ENCODE measurements around the gene SMYD2.

DNA sequence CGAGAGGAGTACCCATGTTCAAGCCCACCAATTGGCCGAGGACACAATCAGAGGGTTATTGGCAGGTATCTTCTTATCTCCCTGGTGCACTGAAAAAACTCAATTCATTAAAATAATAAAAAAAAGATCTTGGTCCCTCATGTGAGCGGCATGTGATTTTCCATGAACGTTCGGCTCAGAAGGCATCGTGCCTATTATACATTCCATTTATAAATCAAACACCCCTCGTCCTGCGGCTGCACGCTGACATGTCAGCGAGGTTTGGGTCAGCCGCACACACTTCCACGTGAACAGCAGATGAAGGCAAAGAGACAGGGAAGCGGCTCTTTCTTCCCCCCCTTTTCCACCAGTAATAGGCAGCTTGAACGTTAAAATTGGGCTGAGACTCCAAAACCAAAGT, 31.3 kb upstream of the SMYD2 start:
- TF ChIP-seq POLR2A (IDR thresholded peaks at IDR 0.05) (no peak), CTCF (IDR thresholded peaks at IDR 0.05) (no peak)
